ENCODE data around the gene MYO5A. TPM values are rescaled to one million over a fixed set of nuclear protein-coding genes. Genes with fewer than 3 reads are reported as not detected.

Gene MYO5A
- total and polyA plus RNA-seq, 2 donors (not counting 3 experiments of a cell fraction or from before 2014, with no cell fraction given) = 31.9 to 91.9 TPM

DNA sequence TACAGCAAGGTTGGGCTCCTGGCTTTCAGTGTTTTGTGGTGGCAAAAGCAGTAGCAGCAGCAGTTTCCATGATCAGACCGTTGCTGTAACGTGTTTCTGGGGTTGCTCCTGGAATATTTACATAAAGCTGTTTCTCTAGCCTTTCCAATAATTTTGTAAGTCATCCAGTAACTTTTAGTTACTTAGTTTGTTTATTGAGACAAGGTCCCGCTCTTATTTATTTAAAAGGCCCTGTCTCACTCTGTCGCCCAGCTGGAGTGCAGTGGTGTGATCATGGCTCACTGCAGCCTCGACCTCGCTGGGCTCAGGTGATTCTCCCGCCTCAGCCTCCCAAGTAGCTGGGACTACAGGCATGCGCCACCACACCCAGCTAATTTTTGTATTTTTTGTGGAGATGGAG lies 8.8 kb upstream of the MYO5A start:
- Histone ChIP-seq H3K27ac (ENCODE audit: insufficient read depth, low read depth, low read length) (no peak overlapping the region), H3K4me2 (ENCODE audit: insufficient read depth, low read length) (no peak overlapping the region), H3K36me3 (ENCODE audit: control insufficient read depth in 2 of 2, extremely low read depth in 1 of 2, insufficient read depth in 2 of 2, low read length in 2 of 2) (no peaks in the 10 kb centered on the region), H3K9ac (replicated peaks; ENCODE audit: extremely low read depth, insufficient read depth, low read length) (no peak overlapping the region), H3K4me1 (ENCODE audit: control insufficient read depth, extremely low read depth, insufficient read depth, low read length) (no peaks in the 10 kb centered on the region), H3K79me2 (ENCODE audit: control insufficient read depth, insufficient read depth, low read length) (no peaks in the 10 kb centered on the region), H3K9me3 (replicated peaks; ENCODE audit: control insufficient read depth, insufficient read depth, low read length) (no peaks in the 10 kb centered on the region), H4K20me1 (replicated peaks; ENCODE audit: control insufficient read depth, extremely low read depth, insufficient read depth, low read length) (no peaks in the 10 kb centered on the region), H3K4me3 (replicated peaks in 1 of 3; ENCODE audit: insufficient read depth in 1 of 3, low read depth in 1 of 3, low read length in 3 of 3) (no peak overlapping the region), H2AFZ (ENCODE audit: low read depth, low read length) (no peak overlapping the region), H3K9me1 (replicated peaks; ENCODE audit: control insufficient read depth, extremely low read depth, insufficient read depth, low read length) (no peaks in the 10 kb centered on the region), H3K27me3 (ENCODE audit: control insufficient read depth in 2 of 2, insufficient read depth in 2 of 2, low read length in 2 of 2) (no peaks in the 10 kb centered on the region)
- ChIA-PET CTCF (interaction anchor here (1.3 kb wide), 1 partner anchor 16 kb away, joined by 3 read pairs; no protein-coding TSS in a partner anchor), POLR2A (no interaction called here)
- TF ChIP-seq EZH2 (IDR thresholded peaks at IDR 0.05; ENCODE audit: borderline replicate concordance, low read depth, low read length, severe bottlenecking) (no peak), JUN (IDR thresholded peaks at IDR 0.05; ENCODE audit: borderline replicate concordance, insufficient read depth, insufficient read length, low read depth) (no peak)
- intact Hi-C loops (cut with micrococcal nuclease) (no loop called here), dilution Hi-C loops (cut with MboI; ENCODE audit: extremely low pct_ligation_motif_present, low sequenced_read_pairs) (no loop called here)
- DNase-seq (ENCODE audit: low read depth, low spot score) (no peak), FAIRE-seq (no peak)
- no TSS peak for BruUV-seq (replicated peaks)

DNA sequence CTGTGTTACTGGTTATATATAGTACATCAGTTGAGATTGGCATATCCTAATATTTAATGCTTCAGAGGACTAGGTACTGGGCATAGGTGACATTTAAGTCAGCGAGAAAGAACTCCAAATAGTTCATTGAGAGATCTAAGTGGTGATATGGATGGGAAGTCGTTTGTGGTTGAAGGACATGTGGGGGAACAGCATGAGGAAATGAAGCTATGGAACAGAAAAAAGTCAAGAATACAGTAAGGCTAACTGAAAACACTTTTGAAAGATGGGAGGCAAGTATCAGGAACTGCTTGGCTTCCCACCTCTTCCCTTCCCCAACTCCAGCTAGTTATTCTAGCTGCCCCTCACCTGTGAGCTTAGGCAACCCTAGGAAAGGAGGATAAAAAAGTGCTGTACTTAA lies 3.7 kb upstream of the MYO5A start:
- FAIRE-seq (no peak), DNase-seq (ENCODE audit: low read depth, low spot score) (no peak)
- H3K9me1 ChIP-seq (replicated peaks; ENCODE audit: control insufficient read depth, extremely low read depth, insufficient read depth, low read length) = no peaks in the 10 kb centered on the region
- H3K4me1 ChIP-seq (ENCODE audit: control insufficient read depth, extremely low read depth, insufficient read depth, low read length) = peaks cover 11% of the 10 kb centered on the region
- H3K4me2 ChIP-seq (ENCODE audit: insufficient read depth, low read length) = no peak overlapping the region
- ChIA-PET POLR2A (no interaction called here), CTCF (no interaction called here)
- dilution Hi-C loops (cut with MboI; ENCODE audit: extremely low pct_ligation_motif_present, low sequenced_read_pairs) (no loop called here), intact Hi-C loops (cut with micrococcal nuclease) (no loop called here)
- no peak overlapping the region for H3K4me3 ChIP-seq (replicated peaks in 1 of 3; ENCODE audit: insufficient read depth in 1 of 3, low read depth in 1 of 3, low read length in 3 of 3)
- TF ChIP-seq GATA2 (IDR thresholded peaks at IDR 0.05; ENCODE audit: insufficient read depth, insufficient read length, low read depth, low read length) (no peak), FOS (IDR thresholded peaks at IDR 0.05; ENCODE audit: borderline replicate concordance, insufficient read depth, low read length) (no peak), JUN (IDR thresholded peaks at IDR 0.05; ENCODE audit: borderline replicate concordance, insufficient read depth, insufficient read length, low read depth) (no peak), MYC (IDR thresholded peaks at IDR 0.05; ENCODE audit: low read depth, low read length) (no peak), EZH2 (IDR thresholded peaks at IDR 0.05; ENCODE audit: borderline replicate concordance, low read depth, low read length, severe bottlenecking) (no peak), POLR2A (IDR thresholded peaks at IDR 0.05; ENCODE audit: low read depth, low read length) (no peak), POLR2AphosphoS5 (IDR thresholded peaks at IDR 0.05; ENCODE audit: insufficient read depth, low read depth, low read length) (no peak)
- TF ChIP-seq, protein P1, sequence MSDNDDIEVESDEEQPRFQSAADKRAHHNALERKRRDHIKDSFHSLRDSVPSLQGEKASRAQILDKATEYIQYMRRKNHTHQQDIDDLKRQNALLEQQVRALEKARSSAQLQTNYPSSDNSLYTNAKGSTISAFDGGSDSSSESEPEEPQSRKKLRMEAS (IDR thresholded peaks at IDR 0.05; ENCODE audit: insufficient read depth, insufficient read length) = no peak
- TF ChIP-seq, protein P2, sequence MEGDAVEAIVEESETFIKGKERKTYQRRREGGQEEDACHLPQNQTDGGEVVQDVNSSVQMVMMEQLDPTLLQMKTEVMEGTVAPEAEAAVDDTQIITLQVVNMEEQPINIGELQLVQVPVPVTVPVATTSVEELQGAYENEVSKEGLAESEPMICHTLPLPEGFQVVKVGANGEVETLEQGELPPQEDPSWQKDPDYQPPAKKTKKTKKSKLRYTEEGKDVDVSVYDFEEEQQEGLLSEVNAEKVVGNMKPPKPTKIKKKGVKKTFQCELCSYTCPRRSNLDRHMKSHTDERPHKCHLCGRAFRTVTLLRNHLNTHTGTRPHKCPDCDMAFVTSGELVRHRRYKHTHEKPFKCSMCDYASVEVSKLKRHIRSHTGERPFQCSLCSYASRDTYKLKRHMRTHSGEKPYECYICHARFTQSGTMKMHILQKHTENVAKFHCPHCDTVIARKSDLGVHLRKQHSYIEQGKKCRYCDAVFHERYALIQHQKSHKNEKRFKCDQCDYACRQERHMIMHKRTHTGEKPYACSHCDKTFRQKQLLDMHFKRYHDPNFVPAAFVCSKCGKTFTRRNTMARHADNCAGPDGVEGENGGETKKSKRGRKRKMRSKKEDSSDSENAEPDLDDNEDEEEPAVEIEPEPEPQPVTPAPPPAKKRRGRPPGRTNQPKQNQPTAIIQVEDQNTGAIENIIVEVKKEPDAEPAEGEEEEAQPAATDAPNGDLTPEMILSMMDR (IDR thresholded peaks at IDR 0.05; ENCODE audit: extremely low read depth in 1 of 2, insufficient read depth in 1 of 2, low read depth in 1 of 2, low read length in 2 of 2) = no peak
- peaks cover 12% of the 10 kb centered on the region for H3K79me2 ChIP-seq (ENCODE audit: control insufficient read depth, insufficient read depth, low read length)
- no peak overlapping the region for H3K27ac ChIP-seq (ENCODE audit: insufficient read depth, low read depth, low read length)
- H3K27me3 ChIP-seq (ENCODE audit: control insufficient read depth in 2 of 2, insufficient read depth in 2 of 2, low read length in 2 of 2) = no peaks in the 10 kb centered on the region
- no peaks in the 10 kb centered on the region for H3K36me3 ChIP-seq (ENCODE audit: control insufficient read depth in 2 of 2, extremely low read depth in 1 of 2, insufficient read depth in 2 of 2, low read length in 2 of 2)
- BruUV-seq (replicated peaks) = no TSS peak
- H4K20me1 ChIP-seq (replicated peaks; ENCODE audit: control insufficient read depth, extremely low read depth, insufficient read depth, low read length) = peaks cover 2% of the 10 kb centered on the region
- H3K9me3 ChIP-seq (replicated peaks; ENCODE audit: control insufficient read depth, insufficient read depth, low read length) = no peaks in the 10 kb centered on the region
- H3K9ac ChIP-seq (replicated peaks; ENCODE audit: extremely low read depth, insufficient read depth, low read length) = no peak overlapping the region
- no peak overlapping the region for H2AFZ ChIP-seq (ENCODE audit: low read depth, low read length)

All from endothelial cell of umbilical vein (primary cell).